H1 (cell line): ENCODE data around the gene RSKR. TPM values are rescaled to one million over a fixed set of nuclear protein-coding genes. Genes with fewer than 3 reads are reported as not detected.

Experiments used
- CTCF ChIA-PET: fragments of 300-600 bp; sonication (Branson Sonifier 250); formaldehyde crosslinking; loops from one replicate; lab custom pipeline; 2021; ENCODE audit not compliant: partially characterized antibody; lab: Charles Lee
- POLR2A ChIA-PET: fragments of 300-600 bp; sonication (Branson Sonifier 250); formaldehyde crosslinking; loops from one replicate; lab custom pipeline; 2021; ENCODE audit warnings: inconsistent platforms; ENCODE audit not compliant: partially characterized antibody; lab: Charles Lee
- DNase-seq, 2 experiments: peaks; one replicate each; pipeline versions ENCODE4 v3.0.0 to v3.0.0-alpha.2; 2010 to 2022; ENCODE audit warnings: low spot score in 2 of 2, low read depth in 1 of 2, mixed read lengths in 1 of 2
- FAIRE-seq: peaks from 2 replicates; lab custom pipeline; 2011; peaks lifted over from hg19 to GRCh38; lab: Jason Lieb, UNC
- H2AFZ ChIP-seq: 2 replicates; pipeline ENCODE4 v1.8.1; 2012; ENCODE audit warnings: low read length, inconsistent platforms
- H2AK5ac ChIP-seq: 2 replicates; pipeline ENCODE4 v1.6.1; 2013; ENCODE audit warnings: low read depth, low read length
- H2BK120ac ChIP-seq: replicated peaks from 2 replicates; pipeline ENCODE3; 2013; ENCODE audit warnings: low read depth, low read length, inconsistent platforms
- H2BK12ac ChIP-seq: 2 replicates; pipeline ENCODE4 v1.6.1; 2013; ENCODE audit warnings: low read depth, low read length
- H2BK15ac ChIP-seq: 2 replicates; pipeline ENCODE4 v1.6.1; 2013; ENCODE audit warnings: low read length
- H2BK20ac ChIP-seq: 2 replicates; pipeline ENCODE4 v1.6.1; 2013; ENCODE audit warnings: low read length
- H2BK5ac ChIP-seq: 2 replicates; pipeline ENCODE4 v1.6.1; 2013; ENCODE audit warnings: low read depth, low read length
- H3K14ac ChIP-seq: 2 replicates; pipeline ENCODE4 v1.6.1; 2013; ENCODE audit warnings: inconsistent platforms; ENCODE audit not compliant: insufficient read length
- H3K18ac ChIP-seq: 2 replicates; pipeline ENCODE4 v1.6.1; 2013; ENCODE audit warnings: low read length; ENCODE audit errors: extremely low read depth
- H3K23ac ChIP-seq: 2 replicates; pipeline ENCODE4 v1.6.1; 2013; ENCODE audit warnings: inconsistent platforms; ENCODE audit not compliant: insufficient read length
- H3K23me2 ChIP-seq: 2 replicates; pipeline ENCODE4 v1.6.1; 2013; ENCODE audit warnings: low read depth, low read length
- H3K27ac ChIP-seq: 2 replicates; pipeline ENCODE4 v1.6.1; 2011; ENCODE audit warnings: low read depth, low read length, inconsistent platforms
- H3K27me3 ChIP-seq, 4 experiments: replicated peaks in 1 of 4; 1 replicate in 1 of 4; 2 replicates in 3 of 4; pipeline versions ENCODE4 v1.6.1 to v1.8.1; 2011 to 2013; ENCODE audit warnings: low read length in 3 of 4, mild to moderate bottlenecking in 3 of 4, inconsistent platforms in 2 of 4, mixed read lengths in 2 of 4, moderate library complexity in 1 of 4; ENCODE audit not compliant: control insufficient read depth in 3 of 4, insufficient read depth in 3 of 4; ENCODE audit errors: extremely low read depth in 1 of 4
- H3K36me3 ChIP-seq, 4 experiments: 2 replicates each; pipeline versions ENCODE4 v1.6.1 to v1.8.1; 2011 to 2013; ENCODE audit warnings: mild to moderate bottlenecking in 4 of 4, low read length in 3 of 4, moderate library complexity in 2 of 4, control low read depth in 1 of 4, inconsistent platforms in 1 of 4; ENCODE audit not compliant: insufficient read depth in 4 of 4, control insufficient read depth in 2 of 4
- H3K4ac ChIP-seq: replicated peaks from 2 replicates; pipeline ENCODE3; 2013; ENCODE audit warnings: low read length, low read depth, mixed read lengths, inconsistent platforms; ENCODE audit not compliant: insufficient read length
- H3K4me1 ChIP-seq, 4 experiments: replicated peaks in 1 of 4; 1 replicate in 1 of 4; 2 replicates in 3 of 4; pipeline versions ENCODE4 v1.6.1 to v1.8.1; 2011 to 2013; ENCODE audit warnings: low read length in 3 of 4, inconsistent platforms in 2 of 4, mixed read lengths in 1 of 4; ENCODE audit not compliant: insufficient read depth in 4 of 4, control insufficient read depth in 3 of 4
- H3K4me2 ChIP-seq, 2 experiments: 2 replicates each; pipeline versions ENCODE4 v1.6.1 to v1.8.1; 2011 to 2013; ENCODE audit warnings: low read depth in 2 of 2, low read length in 2 of 2, control low read depth in 1 of 2, inconsistent platforms in 1 of 2, mild to moderate bottlenecking in 1 of 2; ENCODE audit not compliant: insufficient read depth in 1 of 2
- H3K4me3 ChIP-seq, 4 experiments: fragments of 200-600, 300-600 bp in 1 of 4; sonication (generic), shearing (Covaris generic), sonication (Bioruptor Twin) in 1 of 4; 2 replicates each; pipeline versions ENCODE4 v1.5.1 to v1.8.1; 2011 to 2016; ENCODE audit warnings: low read length in 4 of 4, low read depth in 3 of 4, control low read depth in 2 of 4, inconsistent platforms in 2 of 4, mild to moderate bottlenecking in 2 of 4, mixed read lengths in 1 of 4, moderate library complexity in 1 of 4; ENCODE audit not compliant: insufficient read depth in 2 of 4; ENCODE audit errors: extremely low read depth in 1 of 4
- H3K56ac ChIP-seq: replicated peaks from 2 replicates; pipeline ENCODE3; 2013; ENCODE audit warnings: low read depth, mild to moderate bottlenecking, mixed read lengths, low read length, inconsistent platforms; ENCODE audit not compliant: insufficient read length
- H3K79me1 ChIP-seq: 2 replicates; pipeline ENCODE4 v1.6.1; 2013; ENCODE audit warnings: low read depth, low read length, control low read depth
- H3K79me2 ChIP-seq, 2 experiments: 2 replicates each; pipeline versions ENCODE4 v1.6.1 to v1.8.1; 2012 to 2013; ENCODE audit warnings: low read length in 2 of 2, mild to moderate bottlenecking in 2 of 2, inconsistent platforms in 1 of 2; ENCODE audit not compliant: insufficient read depth in 2 of 2, control insufficient read depth in 1 of 2
- H3K9ac ChIP-seq, 4 experiments: replicated peaks in 1 of 4; 1 replicate in 1 of 4; 2 replicates in 3 of 4; pipeline versions ENCODE4 v1.6.1 to v1.8.1; 2011 to 2013; ENCODE audit warnings: low read depth in 3 of 4, low read length in 3 of 4, control low read depth in 2 of 4, mild to moderate bottlenecking in 2 of 4, moderate library complexity in 2 of 4, inconsistent platforms in 1 of 4; ENCODE audit errors: extremely low read depth in 1 of 4
- H3K9me3 ChIP-seq, 2 experiments: 2 replicates each; pipeline versions ENCODE4 v1.6.1 to v1.8.1; 2012 to 2013; ENCODE audit warnings: mild to moderate bottlenecking in 2 of 2, moderate library complexity in 2 of 2, control low read depth in 1 of 2, inconsistent platforms in 1 of 2, low read depth in 1 of 2, low read length in 1 of 2, mixed read lengths in 1 of 2; ENCODE audit not compliant: insufficient read depth in 2 of 2
- H4K20me1 ChIP-seq, 2 experiments: replicated peaks in 1 of 2; 2 replicates each; pipeline versions ENCODE3 to v1.8.1; 2011 to 2013; ENCODE audit warnings: inconsistent platforms in 2 of 2, low read length in 2 of 2, mild to moderate bottlenecking in 1 of 2; ENCODE audit not compliant: insufficient read depth in 2 of 2, control insufficient read depth in 1 of 2
- H4K5ac ChIP-seq: 2 replicates; pipeline ENCODE4 v1.6.1; 2013; ENCODE audit warnings: low read length, low read depth, mixed read lengths, inconsistent platforms; ENCODE audit not compliant: insufficient read length
- H4K8ac ChIP-seq: 2 replicates; pipeline ENCODE4 v1.8.0; 2013; ENCODE audit warnings: mild to moderate bottlenecking, moderate library complexity, low read length, inconsistent platforms; ENCODE audit not compliant: insufficient read depth; ENCODE audit errors: extremely low read depth
- H4K91ac ChIP-seq: replicated peaks from 2 replicates; pipeline ENCODE3; 2013; ENCODE audit warnings: low read length, mixed read lengths, inconsistent platforms; ENCODE audit not compliant: insufficient read length
- ATF2 ChIP-seq: IDR thresholded peaks from 2 replicates; pipeline ENCODE4 v1.6.1; 2012; ENCODE audit warnings: low read length, inconsistent platforms
- BRCA1 ChIP-seq: IDR thresholded peaks from 2 replicates; pipeline ENCODE4 v1.6.1; 2012; ENCODE audit warnings: low read depth, low read length, improper control_type of control experiment
- CREB1 ChIP-seq: IDR thresholded peaks from 2 replicates; pipeline ENCODE4 v1.6.1; 2012; ENCODE audit warnings: inconsistent platforms
- KDM4A ChIP-seq: IDR thresholded peaks from one replicate; pipeline ENCODE4 v1.7.1; 2012; ENCODE audit warnings: low read depth, mild to moderate bottlenecking, moderate library complexity, low read length, inconsistent platforms; ENCODE audit not compliant: severe bottlenecking
- KDM5A ChIP-seq: fragments of 200-600 bp; IDR thresholded peaks from 2 replicates; pipeline ENCODE4 v1.7.1; 2012; ENCODE audit warnings: mild to moderate bottlenecking, low read length, inconsistent platforms, mixed read lengths
- NANOG ChIP-seq: IDR thresholded peaks from 2 replicates; pipeline ENCODE4 v1.6.1; 2011; ENCODE audit warnings: low read length, low read depth, mild to moderate bottlenecking, inconsistent platforms; ENCODE audit not compliant: insufficient read depth, poor library complexity, severe bottlenecking
- RAD21 ChIP-seq, 2 experiments: IDR thresholded peaks in 1 of 2; conservative IDR thresholded peaks in 1 of 2; 2 replicates each; pipeline ENCODE4 v1.6.1; 2011; ENCODE audit warnings: low read depth in 2 of 2, low read length in 2 of 2, improper control_type of control experiment in 1 of 2, inconsistent platforms in 1 of 2, mild to moderate bottlenecking in 1 of 2, moderate library complexity in 1 of 2
- RBBP5 ChIP-seq: IDR thresholded peaks from 2 replicates; pipeline ENCODE4 v1.7.1; 2012; ENCODE audit warnings: low read depth, mild to moderate bottlenecking, inconsistent platforms, low read length, moderate library complexity, borderline replicate concordance
- RNF2 ChIP-seq: fragments of 200-900, 300-1000 bp; sonication (generic); IDR thresholded peaks from 2 replicates; pipeline ENCODE4 v1.7.1; 2016; ENCODE audit warnings: borderline replicate concordance, low read depth, mild to moderate bottlenecking, antibody characterized with exemption, low read length; ENCODE audit not compliant: poor library complexity, severe bottlenecking; ENCODE audit errors: missing control alignments
- SP1 ChIP-seq: IDR thresholded peaks from 2 replicates; pipeline ENCODE4 v1.6.1; 2011; ENCODE audit warnings: low read depth, low read length
- SP2 ChIP-seq: IDR thresholded peaks from 2 replicates; pipeline ENCODE4 v1.6.1; 2012; ENCODE audit warnings: mild to moderate bottlenecking, low read length, inconsistent platforms
- TEAD4 ChIP-seq: IDR thresholded peaks from 2 replicates; pipeline ENCODE4 v1.6.1; 2012; ENCODE audit warnings: low read depth, low read length, inconsistent platforms, mixed read lengths
- WGBS, 2 experiments: shearing (Covaris generic) in 1 of 2; methylation state at CpG; one replicate each; pipeline versions ENCODE4 v1.1.6 to v1.1.7; 2013 to 2015; ENCODE audit warnings: low lambda C conversion rate in 2 of 2, mixed read lengths in 2 of 2, inconsistent platforms in 1 of 2, low coverage in 1 of 2, missing lambda C conversion rate in 1 of 2; ENCODE audit not compliant: insufficient replicate concordance in 2 of 2, insufficient coverage in 1 of 2, insufficient read length in 1 of 2; ENCODE audit errors: extremely low coverage in 1 of 2, missing lambda C conversion rate in 1 of 2; 5-methylcytosine and 5-hydroxymethylcytosine counted together
- polyA plus RNA-seq, 7 experiments: library from polyadenylated mRNA; depleted of rRNA in 3 of 7; stranded (reverse) in 5 of 7; unstranded in 2 of 7; fragments of >200 nt in 5 of 7; fragments of 200-250 nt in 2 of 7; gene quantifications; 1 replicate in 5 of 7; 2 replicates in 1 of 7; 4 replicates in 1 of 7; pipeline versions ENCODE4 v1.2.1 to v1.2.3, GENCODE V29; 2011 to 2013; ENCODE audit warnings: missing spikeins in 2 of 7, mixed read lengths in 2 of 7
- total RNA-seq: library from RNA; stranded (reverse); fragmentation: NEBNext Ultra II Directional; extraction: Animal tissue kit (Norgen Biotek cat#: 25700); gene quantifications from 2 replicates; pipeline ENCODE4 v1.2.1, GENCODE V29; 2021

Gene RSKR
- total and polyA plus RNA-seq, 2 of the 8 experiments (the other 6 are each of a cell fraction or from before 2014, with no cell fraction given) = 24.1 to 28.5 TPM

GRCh38 chr17:28610376-28610775 is 3.6 kb downstream of the RSKR start:
- Histone ChIP-seq H3K14ac (no peak overlapping the region), H2BK120ac (no peak overlapping the region), H2AFZ (no peak overlapping the region), H3K9me3 (no peaks in the 10 kb centered on the region), H4K8ac (no peak overlapping the region), H4K91ac (no peak overlapping the region), H3K18ac (no peak overlapping the region), H4K20me1 (peaks cover 2% of the 10 kb centered on the region in 2 experiments), H3K56ac (no peak overlapping the region), H3K9ac (no peak overlapping the region), H3K23me2 (no peaks in the 10 kb centered on the region), H2BK12ac (no peak overlapping the region), H3K27ac (no peak overlapping the region), H4K5ac (no peak overlapping the region), H3K4me1 (no peaks in the 10 kb centered on the region), H3K79me2 (no peaks in the 10 kb centered on the region), H3K4me2 (no peak overlapping the region), H2AK5ac (no peak overlapping the region), H3K79me1 (no peaks in the 10 kb centered on the region), H2BK15ac (no peak overlapping the region), H3K4ac (no peak overlapping the region), H3K36me3 (peaks cover 18 to 49% (median 36%) of the 10 kb centered on the region in 4 experiments), H2BK5ac (no peak overlapping the region), H3K4me3 (no peak overlapping the region), H3K23ac (no peak overlapping the region), H2BK20ac (no peak overlapping the region), H3K27me3 (no peaks in the 10 kb centered on the region)
- ChIA-PET CTCF (interaction anchor here (0.6 to 6.0 kb wide), 12 partner anchors 9 to 181 kb away, joined by 3 to 45 read pairs (median 5); partner anchors contain the start of gene SPAG5), POLR2A (interaction anchor here (0.9 to 14.8 kb wide), 14 partner anchors 9 to 275 kb away, joined by 3 to 163 read pairs (median 6); partner anchors contain the start of genes ALDOC, IFT20, SPAG5 and TNFAIP1)
- no peak for FAIRE-seq
- no peak for DNase-seq
- WGBS, 2 experiments = 90% methylated on average over 8 of the region's 8 CpGs; no CpG with 5 or more reads in 1 of the 2 experiments
- no peak for TF ChIP-seq BRCA1
- TF ChIP-seq KDM4A = no peak
- TF ChIP-seq RNF2 = no peak
- TF ChIP-seq RAD21 (IDR thresholded peaks at IDR 0.05 in 1 of 2, conservative IDR thresholded peaks at IDR 0.05 in 1 of 2; ENCODE audit: low read depth in 2 of 2, low read length in 2 of 2) = no peak
- no peak for TF ChIP-seq NANOG
- no peak for TF ChIP-seq KDM5A
- no peak for TF ChIP-seq SP1
- no peak for TF ChIP-seq RBBP5
- no peak for TF ChIP-seq CREB1
- no peak for TF ChIP-seq ATF2
- no peak for TF ChIP-seq TEAD4
- no peak for TF ChIP-seq SP2
